GM23338 (cell line): ENCODE data around the gene LGALS7. TPM values are rescaled to one million over a fixed set of nuclear protein-coding genes. Genes with fewer than 3 reads are reported as not detected.

Experiments
- ATAC-seq: fragments of 200-7000 bp; cut with Tn5 transposase; 3 replicates; pipeline ENCODE4 v1.9.1; 2020
- DNase-seq: peaks from one replicate; pipeline ENCODE4 v3.0.0-alpha.2; 2015; ENCODE audit warnings: low spot score
- H2AFZ ChIP-seq: fragments of 200-600 bp; sonication (generic); 2 replicates; pipeline ENCODE4 v1.8.0; 2016; ENCODE audit warnings: antibody characterized with exemption, mild to moderate bottlenecking, moderate library complexity
- H3F3A ChIP-seq: fragments of 200-600 bp; sonication (generic); replicated peaks from 2 replicates; pipeline ENCODE4 v1.8.0; 2017; ENCODE audit warnings: antibody characterized with exemption, mixed run types, low read depth
- H3K27ac ChIP-seq: fragments of 200-600 bp; sonication (generic); 2 replicates; pipeline ENCODE4 v1.6.1; 2016; ENCODE audit warnings: low read depth
- H3K27me3 ChIP-seq: fragments of 200-600 bp; sonication (generic); 2 replicates; pipeline ENCODE4 v1.8.0; 2016; ENCODE audit warnings: mild to moderate bottlenecking, mixed run types, moderate library complexity; ENCODE audit not compliant: insufficient read depth
- H3K36me3 ChIP-seq: fragments of 200-600 bp; sonication (generic); 2 replicates; pipeline ENCODE4 v1.8.0; 2016; ENCODE audit warnings: mild to moderate bottlenecking; ENCODE audit not compliant: insufficient read depth
- H3K4me1 ChIP-seq: fragments of 200-600 bp; sonication (generic); 2 replicates; pipeline ENCODE4 v1.8.0; 2016; ENCODE audit warnings: mild to moderate bottlenecking, moderate library complexity; ENCODE audit not compliant: insufficient read depth
- H3K4me2 ChIP-seq: fragments of 200-600 bp; sonication (generic); 2 replicates; pipeline ENCODE4 v1.7.1; 2017; ENCODE audit warnings: mixed run types
- H3K4me3 ChIP-seq: fragments of 200-600 bp; sonication (generic); 2 replicates; pipeline ENCODE4 v1.6.1; 2016; ENCODE audit warnings: mixed run types
- H3K79me2 ChIP-seq: fragments of 200-600 bp; sonication (generic); replicated peaks from 2 replicates; pipeline ENCODE4 v1.8.0; 2017; ENCODE audit warnings: mild to moderate bottlenecking; ENCODE audit not compliant: insufficient read depth
- H3K9me2 ChIP-seq: fragments of 200-600 bp; sonication (generic); 2 replicates; pipeline ENCODE4 v1.8.0; 2017; ENCODE audit not compliant: insufficient read depth
- H4K20me1 ChIP-seq: fragments of 200-600 bp; sonication (generic); replicated peaks from 2 replicates; pipeline ENCODE4 v1.8.0; 2017; ENCODE audit warnings: mild to moderate bottlenecking; ENCODE audit not compliant: insufficient read depth
- H3K27ac Mint-ChIP-seq: 2 replicates; pipeline ENCODE4 v1.8.0; 2020; ENCODE audit warnings: inconsistent platforms, mild to moderate bottlenecking, moderate library complexity, mixed read lengths
- H3K27me3 Mint-ChIP-seq: 3 replicates; pipeline ENCODE4 v1.8.0; 2022; ENCODE audit warnings: low read depth, mild to moderate bottlenecking, moderate library complexity, mixed read lengths, inconsistent platforms; ENCODE audit not compliant: insufficient read depth, poor library complexity
- H3K36me3 Mint-ChIP-seq: 3 replicates; pipeline ENCODE4 v1.8.0; 2021; ENCODE audit warnings: low read depth, mild to moderate bottlenecking, inconsistent platforms, moderate library complexity, mixed read lengths
- H3K4me1 Mint-ChIP-seq: 3 replicates; pipeline ENCODE4 v1.8.0; 2020; ENCODE audit warnings: mild to moderate bottlenecking, inconsistent platforms, mixed read lengths
- H3K4me3 Mint-ChIP-seq: 3 replicates; pipeline ENCODE4 v1.8.0; 2021; ENCODE audit warnings: moderate library complexity, mild to moderate bottlenecking, inconsistent platforms, mixed read lengths
- H3K9me3 Mint-ChIP-seq: 3 replicates; pipeline ENCODE4 v1.8.0; 2020; ENCODE audit warnings: moderate library complexity, mild to moderate bottlenecking, inconsistent platforms, mixed read lengths
- CREB1 ChIP-seq: fragments of 250-450 bp; sonication (Bioruptor Pico); IDR thresholded peaks from 2 replicates; pipeline ENCODE4 v1.5.0; 2020; ENCODE audit warnings: low read depth, mild to moderate bottlenecking, moderate library complexity
- EZH2 ChIP-seq: fragments of 200-600 bp; sonication (generic); IDR thresholded peaks from one replicate; pipeline ENCODE4 v1.8.0; 2017; ENCODE audit warnings: antibody characterized with exemption, mild to moderate bottlenecking, low read depth; ENCODE audit not compliant: unreplicated experiment
- EZH2phosphoT487 ChIP-seq: fragments of 200-600 bp; sonication (generic); IDR thresholded peaks from one replicate; pipeline ENCODE4 v1.8.1; 2018; ENCODE audit warnings: antibody characterized with exemption; ENCODE audit not compliant: unreplicated experiment
- JUNB ChIP-seq: IDR thresholded peaks from one replicate; pipeline ENCODE4 v1.6.1; 2016; ENCODE audit warnings: antibody characterized with exemption; ENCODE audit not compliant: unreplicated experiment
- NANOG ChIP-seq: IDR thresholded peaks from 2 replicates; pipeline ENCODE4 v1.6.1; 2016; ENCODE audit warnings: antibody characterized with exemption, borderline replicate concordance
- POLR2AphosphoS5 ChIP-seq: IDR thresholded peaks from 2 replicates; pipeline ENCODE4 v1.6.1; 2016; ENCODE audit warnings: antibody characterized with exemption, low read depth
- STAT1 ChIP-seq: IDR thresholded peaks from one replicate; pipeline ENCODE4 v1.6.1; 2016; ENCODE audit warnings: antibody characterized with exemption; ENCODE audit not compliant: unreplicated experiment
- ZNF114 ChIP-seq: fragments of 250-450 bp; sonication (Bioruptor Pico); IDR thresholded peaks from 2 replicates; pipeline ENCODE4 v1.5.0; 2020; ENCODE audit warnings: mild to moderate bottlenecking, moderate library complexity
- ZNF331 ChIP-seq: fragments of 250-450 bp; sonication (Bioruptor Pico); IDR thresholded peaks from 2 replicates; pipeline ENCODE4 v1.5.0; 2020; ENCODE audit warnings: low read depth, mild to moderate bottlenecking, moderate library complexity
- polyA plus RNA-seq: library from polyadenylated mRNA; unstranded; fragments of >200 nt; fragmentation: Nextera tagmentation; extraction: Ambion mirVana; gene quantifications from 2 replicates; pipeline ENCODE4 v1.2.1, GENCODE V29; 2016
- total RNA-seq: library from RNA; depleted of rRNA; stranded (reverse); fragments of >200 nt; shearing (Covaris generic); gene quantifications from 2 replicates; pipeline ENCODE4 v1.2.3, GENCODE V29; 2014
- TF ChIP-seq, protein P1 (sequence below), 2 experiments: fragments of 200-600 bp in 1 of 2; sonication (generic) in 1 of 2; conservative IDR thresholded peaks; 2 replicates each; pipeline versions ENCODE4 v1.5.1 to v1.6.1; 2016 to 2017; ENCODE audit warnings: antibody characterized with exemption in 2 of 2, low read depth in 2 of 2, mild to moderate bottlenecking in 2 of 2, moderate library complexity in 1 of 2
- TF ChIP-seq, protein P2 (sequence below): IDR thresholded peaks from 2 replicates; pipeline ENCODE4 v1.6.1; 2016; ENCODE audit warnings: antibody characterized with exemption
- TF ChIP-seq, protein P3 (sequence below): fragments of 250-450 bp; sonication (Bioruptor Pico); IDR thresholded peaks from 2 replicates; pipeline ENCODE4 v1.5.0; 2020; ENCODE audit warnings: mild to moderate bottlenecking, moderate library complexity
- TF ChIP-seq, protein P4 (sequence below): IDR thresholded peaks from one replicate; pipeline ENCODE4 v1.6.1; 2018; ENCODE audit warnings: antibody characterized with exemption; ENCODE audit not compliant: unreplicated experiment

LGALS7 gene
- total and polyA plus RNA-seq, 2 experiments from 2014 or later: 1.6 TPM; not detected in 1

DNA sequence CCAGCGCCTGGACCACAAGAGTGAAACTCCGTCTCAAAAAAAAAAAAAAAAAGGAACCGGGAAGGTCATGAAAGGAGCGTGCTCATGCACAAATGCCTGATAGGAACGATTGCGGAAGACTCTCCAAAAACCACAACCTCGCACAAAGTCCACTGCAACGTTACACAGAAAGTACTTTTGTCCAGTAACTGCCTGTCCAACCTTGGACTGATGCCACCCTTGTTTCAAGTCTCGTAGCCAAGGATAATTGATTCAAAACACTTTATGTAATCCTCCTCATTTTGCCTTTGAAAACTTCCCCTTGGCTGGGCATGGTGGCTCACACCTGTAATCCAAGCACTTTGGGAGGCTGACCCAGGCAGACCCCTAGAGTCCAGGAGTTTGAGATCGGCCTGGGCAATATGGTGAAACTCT lies 13.7 kb downstream of the LGALS7 start:
- Mint-ChIP-seq H3K27me3 (peaks cover 7% of the 10 kb centered on the region), H3K4me3 (no peak overlapping the region), H3K36me3 (no peaks in the 10 kb centered on the region), H3K9me3 (no peaks in the 10 kb centered on the region), H3K4me1 (no peaks in the 10 kb centered on the region), H3K27ac (no peak overlapping the region)
- H3K79me2 ChIP-seq: no peaks in the 10 kb centered on the region
- no peak overlapping the region for H3K27ac ChIP-seq
- TF ChIP-seq, protein P1, sequence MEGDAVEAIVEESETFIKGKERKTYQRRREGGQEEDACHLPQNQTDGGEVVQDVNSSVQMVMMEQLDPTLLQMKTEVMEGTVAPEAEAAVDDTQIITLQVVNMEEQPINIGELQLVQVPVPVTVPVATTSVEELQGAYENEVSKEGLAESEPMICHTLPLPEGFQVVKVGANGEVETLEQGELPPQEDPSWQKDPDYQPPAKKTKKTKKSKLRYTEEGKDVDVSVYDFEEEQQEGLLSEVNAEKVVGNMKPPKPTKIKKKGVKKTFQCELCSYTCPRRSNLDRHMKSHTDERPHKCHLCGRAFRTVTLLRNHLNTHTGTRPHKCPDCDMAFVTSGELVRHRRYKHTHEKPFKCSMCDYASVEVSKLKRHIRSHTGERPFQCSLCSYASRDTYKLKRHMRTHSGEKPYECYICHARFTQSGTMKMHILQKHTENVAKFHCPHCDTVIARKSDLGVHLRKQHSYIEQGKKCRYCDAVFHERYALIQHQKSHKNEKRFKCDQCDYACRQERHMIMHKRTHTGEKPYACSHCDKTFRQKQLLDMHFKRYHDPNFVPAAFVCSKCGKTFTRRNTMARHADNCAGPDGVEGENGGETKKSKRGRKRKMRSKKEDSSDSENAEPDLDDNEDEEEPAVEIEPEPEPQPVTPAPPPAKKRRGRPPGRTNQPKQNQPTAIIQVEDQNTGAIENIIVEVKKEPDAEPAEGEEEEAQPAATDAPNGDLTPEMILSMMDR (conservative IDR thresholded peaks at IDR 0.05; ENCODE audit: low read depth in 2 of 2): no peak
- TF ChIP-seq, protein P2, sequence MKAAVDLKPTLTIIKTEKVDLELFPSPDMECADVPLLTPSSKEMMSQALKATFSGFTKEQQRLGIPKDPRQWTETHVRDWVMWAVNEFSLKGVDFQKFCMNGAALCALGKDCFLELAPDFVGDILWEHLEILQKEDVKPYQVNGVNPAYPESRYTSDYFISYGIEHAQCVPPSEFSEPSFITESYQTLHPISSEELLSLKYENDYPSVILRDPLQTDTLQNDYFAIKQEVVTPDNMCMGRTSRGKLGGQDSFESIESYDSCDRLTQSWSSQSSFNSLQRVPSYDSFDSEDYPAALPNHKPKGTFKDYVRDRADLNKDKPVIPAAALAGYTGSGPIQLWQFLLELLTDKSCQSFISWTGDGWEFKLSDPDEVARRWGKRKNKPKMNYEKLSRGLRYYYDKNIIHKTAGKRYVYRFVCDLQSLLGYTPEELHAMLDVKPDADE: no peak
- TF ChIP-seq ZNF331 (CRISPR knock-in tag) (no peak), CREB1 (CRISPR knock-in tag) (no peak), STAT1 (no peak), EZH2 (no peak), JUNB (no peak), EZH2phosphoT487 (no peak), ZNF114 (CRISPR knock-in tag) (no peak), POLR2AphosphoS5 (no peak), NANOG (no peak)
- TF ChIP-seq, protein P3, sequence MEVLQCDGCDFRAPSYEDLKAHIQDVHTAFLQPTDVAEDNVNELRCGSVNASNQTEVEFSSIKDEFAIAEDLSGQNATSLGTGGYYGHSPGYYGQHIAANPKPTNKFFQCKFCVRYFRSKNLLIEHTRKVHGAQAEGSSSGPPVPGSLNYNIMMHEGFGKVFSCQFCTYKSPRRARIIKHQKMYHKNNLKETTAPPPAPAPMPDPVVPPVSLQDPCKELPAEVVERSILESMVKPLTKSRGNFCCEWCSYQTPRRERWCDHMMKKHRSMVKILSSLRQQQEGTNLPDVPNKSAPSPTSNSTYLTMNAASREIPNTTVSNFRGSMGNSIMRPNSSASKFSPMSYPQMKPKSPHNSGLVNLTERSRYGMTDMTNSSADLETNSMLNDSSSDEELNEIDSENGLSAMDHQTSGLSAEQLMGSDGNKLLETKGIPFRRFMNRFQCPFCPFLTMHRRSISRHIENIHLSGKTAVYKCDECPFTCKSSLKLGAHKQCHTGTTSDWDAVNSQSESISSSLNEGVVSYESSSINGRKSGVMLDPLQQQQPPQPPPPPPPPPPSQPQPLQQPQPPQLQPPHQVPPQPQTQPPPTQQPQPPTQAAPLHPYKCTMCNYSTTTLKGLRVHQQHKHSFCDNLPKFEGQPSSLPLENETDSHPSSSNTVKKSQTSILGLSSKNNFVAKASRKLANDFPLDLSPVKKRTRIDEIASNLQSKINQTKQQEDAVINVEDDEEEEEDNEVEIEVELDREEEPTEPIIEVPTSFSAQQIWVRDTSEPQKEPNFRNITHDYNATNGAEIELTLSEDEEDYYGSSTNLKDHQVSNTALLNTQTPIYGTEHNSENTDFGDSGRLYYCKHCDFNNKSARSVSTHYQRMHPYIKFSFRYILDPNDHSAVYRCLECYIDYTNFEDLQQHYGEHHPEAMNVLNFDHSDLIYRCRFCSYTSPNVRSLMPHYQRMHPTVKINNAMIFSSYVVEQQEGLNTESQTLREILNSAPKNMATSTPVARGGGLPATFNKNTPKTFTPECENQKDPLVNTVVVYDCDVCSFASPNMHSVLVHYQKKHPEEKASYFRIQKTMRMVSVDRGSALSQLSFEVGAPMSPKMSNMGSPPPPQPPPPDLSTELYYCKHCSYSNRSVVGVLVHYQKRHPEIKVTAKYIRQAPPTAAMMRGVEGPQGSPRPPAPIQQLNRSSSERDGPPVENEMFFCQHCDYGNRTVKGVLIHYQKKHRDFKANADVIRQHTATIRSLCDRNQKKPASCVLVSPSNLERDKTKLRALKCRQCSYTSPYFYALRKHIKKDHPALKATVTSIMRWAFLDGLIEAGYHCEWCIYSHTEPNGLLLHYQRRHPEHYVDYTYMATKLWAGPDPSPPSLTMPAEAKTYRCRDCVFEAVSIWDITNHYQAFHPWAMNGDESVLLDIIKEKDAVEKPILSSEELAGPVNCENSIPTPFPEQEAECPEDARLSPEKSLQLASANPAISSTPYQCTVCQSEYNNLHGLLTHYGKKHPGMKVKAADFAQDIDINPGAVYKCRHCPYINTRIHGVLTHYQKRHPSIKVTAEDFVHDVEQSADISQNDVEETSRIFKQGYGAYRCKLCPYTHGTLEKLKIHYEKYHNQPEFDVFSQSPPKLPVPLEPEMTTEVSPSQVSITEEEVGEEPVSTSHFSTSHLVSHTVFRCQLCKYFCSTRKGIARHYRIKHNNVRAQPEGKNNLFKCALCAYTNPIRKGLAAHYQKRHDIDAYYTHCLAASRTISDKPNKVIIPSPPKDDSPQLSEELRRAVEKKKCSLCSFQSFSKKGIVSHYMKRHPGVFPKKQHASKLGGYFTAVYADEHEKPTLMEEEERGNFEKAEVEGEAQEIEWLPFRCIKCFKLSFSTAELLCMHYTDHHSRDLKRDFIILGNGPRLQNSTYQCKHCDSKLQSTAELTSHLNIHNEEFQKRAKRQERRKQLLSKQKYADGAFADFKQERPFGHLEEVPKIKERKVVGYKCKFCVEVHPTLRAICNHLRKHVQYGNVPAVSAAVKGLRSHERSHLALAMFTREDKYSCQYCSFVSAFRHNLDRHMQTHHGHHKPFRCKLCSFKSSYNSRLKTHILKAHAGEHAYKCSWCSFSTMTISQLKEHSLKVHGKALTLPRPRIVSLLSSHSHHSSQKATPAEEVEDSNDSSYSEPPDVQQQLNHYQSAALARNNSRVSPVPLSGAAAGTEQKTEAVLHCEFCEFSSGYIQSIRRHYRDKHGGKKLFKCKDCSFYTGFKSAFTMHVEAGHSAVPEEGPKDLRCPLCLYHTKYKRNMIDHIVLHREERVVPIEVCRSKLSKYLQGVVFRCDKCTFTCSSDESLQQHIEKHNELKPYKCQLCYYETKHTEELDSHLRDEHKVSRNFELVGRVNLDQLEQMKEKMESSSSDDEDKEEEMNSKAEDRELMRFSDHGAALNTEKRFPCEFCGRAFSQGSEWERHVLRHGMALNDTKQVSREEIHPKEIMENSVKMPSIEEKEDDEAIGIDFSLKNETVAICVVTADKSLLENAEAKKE (CRISPR knock-in tag): no peak
- TF ChIP-seq, protein P4, sequence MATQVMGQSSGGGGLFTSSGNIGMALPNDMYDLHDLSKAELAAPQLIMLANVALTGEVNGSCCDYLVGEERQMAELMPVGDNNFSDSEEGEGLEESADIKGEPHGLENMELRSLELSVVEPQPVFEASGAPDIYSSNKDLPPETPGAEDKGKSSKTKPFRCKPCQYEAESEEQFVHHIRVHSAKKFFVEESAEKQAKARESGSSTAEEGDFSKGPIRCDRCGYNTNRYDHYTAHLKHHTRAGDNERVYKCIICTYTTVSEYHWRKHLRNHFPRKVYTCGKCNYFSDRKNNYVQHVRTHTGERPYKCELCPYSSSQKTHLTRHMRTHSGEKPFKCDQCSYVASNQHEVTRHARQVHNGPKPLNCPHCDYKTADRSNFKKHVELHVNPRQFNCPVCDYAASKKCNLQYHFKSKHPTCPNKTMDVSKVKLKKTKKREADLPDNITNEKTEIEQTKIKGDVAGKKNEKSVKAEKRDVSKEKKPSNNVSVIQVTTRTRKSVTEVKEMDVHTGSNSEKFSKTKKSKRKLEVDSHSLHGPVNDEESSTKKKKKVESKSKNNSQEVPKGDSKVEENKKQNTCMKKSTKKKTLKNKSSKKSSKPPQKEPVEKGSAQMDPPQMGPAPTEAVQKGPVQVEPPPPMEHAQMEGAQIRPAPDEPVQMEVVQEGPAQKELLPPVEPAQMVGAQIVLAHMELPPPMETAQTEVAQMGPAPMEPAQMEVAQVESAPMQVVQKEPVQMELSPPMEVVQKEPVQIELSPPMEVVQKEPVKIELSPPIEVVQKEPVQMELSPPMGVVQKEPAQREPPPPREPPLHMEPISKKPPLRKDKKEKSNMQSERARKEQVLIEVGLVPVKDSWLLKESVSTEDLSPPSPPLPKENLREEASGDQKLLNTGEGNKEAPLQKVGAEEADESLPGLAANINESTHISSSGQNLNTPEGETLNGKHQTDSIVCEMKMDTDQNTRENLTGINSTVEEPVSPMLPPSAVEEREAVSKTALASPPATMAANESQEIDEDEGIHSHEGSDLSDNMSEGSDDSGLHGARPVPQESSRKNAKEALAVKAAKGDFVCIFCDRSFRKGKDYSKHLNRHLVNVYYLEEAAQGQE: no peak
- no peak overlapping the region for H2AFZ ChIP-seq
- ATAC-seq (no peak), DNase-seq (no peak)
- no peaks in the 10 kb centered on the region for H3K4me1 ChIP-seq
- H3K27me3 ChIP-seq: no peaks in the 10 kb centered on the region
- no peaks in the 10 kb centered on the region for H4K20me1 ChIP-seq
- no peak overlapping the region for H3K4me2 ChIP-seq
- no peak overlapping the region for H3K4me3 ChIP-seq
- no peaks in the 10 kb centered on the region for H3F3A ChIP-seq
- H3K9me2 ChIP-seq: no peaks in the 10 kb centered on the region
- no peaks in the 10 kb centered on the region for H3K36me3 ChIP-seq
